GM23338 (cell line): ENCODE data around the gene C11orf65. TPM values are rescaled to one million over a fixed set of nuclear protein-coding genes. Genes with fewer than 3 reads are reported as not detected.

Experiments used
- ATAC-seq: fragments of 200-7000 bp; cut with Tn5 transposase; 3 replicates; pipeline ENCODE4 v1.9.1; 2020
- DNase-seq: peaks from one replicate; pipeline ENCODE4 v3.0.0-alpha.2; 2015; ENCODE audit warnings: low spot score
- H2AFZ ChIP-seq: fragments of 200-600 bp; sonication (generic); 2 replicates; pipeline ENCODE4 v1.8.0; 2016; ENCODE audit warnings: antibody characterized with exemption, mild to moderate bottlenecking, moderate library complexity
- H3F3A ChIP-seq: fragments of 200-600 bp; sonication (generic); replicated peaks from 2 replicates; pipeline ENCODE4 v1.8.0; 2017; ENCODE audit warnings: antibody characterized with exemption, mixed run types, low read depth
- H3K27ac ChIP-seq: fragments of 200-600 bp; sonication (generic); 2 replicates; pipeline ENCODE4 v1.6.1; 2016; ENCODE audit warnings: low read depth
- H3K27me3 ChIP-seq: fragments of 200-600 bp; sonication (generic); 2 replicates; pipeline ENCODE4 v1.8.0; 2016; ENCODE audit warnings: mild to moderate bottlenecking, mixed run types, moderate library complexity; ENCODE audit not compliant: insufficient read depth
- H3K36me3 ChIP-seq: fragments of 200-600 bp; sonication (generic); 2 replicates; pipeline ENCODE4 v1.8.0; 2016; ENCODE audit warnings: mild to moderate bottlenecking; ENCODE audit not compliant: insufficient read depth
- H3K4me1 ChIP-seq: fragments of 200-600 bp; sonication (generic); 2 replicates; pipeline ENCODE4 v1.8.0; 2016; ENCODE audit warnings: mild to moderate bottlenecking, moderate library complexity; ENCODE audit not compliant: insufficient read depth
- H3K4me2 ChIP-seq: fragments of 200-600 bp; sonication (generic); 2 replicates; pipeline ENCODE4 v1.7.1; 2017; ENCODE audit warnings: mixed run types
- H3K4me3 ChIP-seq: fragments of 200-600 bp; sonication (generic); 2 replicates; pipeline ENCODE4 v1.6.1; 2016; ENCODE audit warnings: mixed run types
- H3K79me2 ChIP-seq: fragments of 200-600 bp; sonication (generic); replicated peaks from 2 replicates; pipeline ENCODE4 v1.8.0; 2017; ENCODE audit warnings: mild to moderate bottlenecking; ENCODE audit not compliant: insufficient read depth
- H3K9me2 ChIP-seq: fragments of 200-600 bp; sonication (generic); 2 replicates; pipeline ENCODE4 v1.8.0; 2017; ENCODE audit not compliant: insufficient read depth
- H4K20me1 ChIP-seq: fragments of 200-600 bp; sonication (generic); replicated peaks from 2 replicates; pipeline ENCODE4 v1.8.0; 2017; ENCODE audit warnings: mild to moderate bottlenecking; ENCODE audit not compliant: insufficient read depth
- H3K27ac Mint-ChIP-seq: 2 replicates; pipeline ENCODE4 v1.8.0; 2020; ENCODE audit warnings: inconsistent platforms, mild to moderate bottlenecking, moderate library complexity, mixed read lengths
- H3K27me3 Mint-ChIP-seq: 3 replicates; pipeline ENCODE4 v1.8.0; 2022; ENCODE audit warnings: low read depth, mild to moderate bottlenecking, moderate library complexity, mixed read lengths, inconsistent platforms; ENCODE audit not compliant: insufficient read depth, poor library complexity
- H3K36me3 Mint-ChIP-seq: 3 replicates; pipeline ENCODE4 v1.8.0; 2021; ENCODE audit warnings: low read depth, mild to moderate bottlenecking, inconsistent platforms, moderate library complexity, mixed read lengths
- H3K4me1 Mint-ChIP-seq: 3 replicates; pipeline ENCODE4 v1.8.0; 2020; ENCODE audit warnings: mild to moderate bottlenecking, inconsistent platforms, mixed read lengths
- H3K4me3 Mint-ChIP-seq: 3 replicates; pipeline ENCODE4 v1.8.0; 2021; ENCODE audit warnings: moderate library complexity, mild to moderate bottlenecking, inconsistent platforms, mixed read lengths
- H3K9me3 Mint-ChIP-seq: 3 replicates; pipeline ENCODE4 v1.8.0; 2020; ENCODE audit warnings: moderate library complexity, mild to moderate bottlenecking, inconsistent platforms, mixed read lengths
- CREB1 ChIP-seq: fragments of 250-450 bp; sonication (Bioruptor Pico); IDR thresholded peaks from 2 replicates; pipeline ENCODE4 v1.5.0; 2020; ENCODE audit warnings: low read depth, mild to moderate bottlenecking, moderate library complexity
- CTCF ChIP-seq, 2 experiments: fragments of 200-600 bp in 1 of 2; sonication (generic) in 1 of 2; conservative IDR thresholded peaks; 2 replicates each; pipeline versions ENCODE4 v1.5.1 to v1.6.1; 2016 to 2017; ENCODE audit warnings: antibody characterized with exemption in 2 of 2, low read depth in 2 of 2, mild to moderate bottlenecking in 2 of 2, moderate library complexity in 1 of 2
- ETS1 ChIP-seq: IDR thresholded peaks from 2 replicates; pipeline ENCODE4 v1.6.1; 2016; ENCODE audit warnings: antibody characterized with exemption
- EZH2 ChIP-seq: fragments of 200-600 bp; sonication (generic); IDR thresholded peaks from one replicate; pipeline ENCODE4 v1.8.0; 2017; ENCODE audit warnings: antibody characterized with exemption, mild to moderate bottlenecking, low read depth; ENCODE audit not compliant: unreplicated experiment
- EZH2phosphoT487 ChIP-seq: fragments of 200-600 bp; sonication (generic); IDR thresholded peaks from one replicate; pipeline ENCODE4 v1.8.1; 2018; ENCODE audit warnings: antibody characterized with exemption; ENCODE audit not compliant: unreplicated experiment
- JUNB ChIP-seq: IDR thresholded peaks from one replicate; pipeline ENCODE4 v1.6.1; 2016; ENCODE audit warnings: antibody characterized with exemption; ENCODE audit not compliant: unreplicated experiment
- NANOG ChIP-seq: IDR thresholded peaks from 2 replicates; pipeline ENCODE4 v1.6.1; 2016; ENCODE audit warnings: antibody characterized with exemption, borderline replicate concordance
- POLR2AphosphoS5 ChIP-seq: IDR thresholded peaks from 2 replicates; pipeline ENCODE4 v1.6.1; 2016; ENCODE audit warnings: antibody characterized with exemption, low read depth
- REST ChIP-seq: IDR thresholded peaks from one replicate; pipeline ENCODE4 v1.6.1; 2018; ENCODE audit warnings: antibody characterized with exemption; ENCODE audit not compliant: unreplicated experiment
- STAT1 ChIP-seq: IDR thresholded peaks from one replicate; pipeline ENCODE4 v1.6.1; 2016; ENCODE audit warnings: antibody characterized with exemption; ENCODE audit not compliant: unreplicated experiment
- ZNF114 ChIP-seq: fragments of 250-450 bp; sonication (Bioruptor Pico); IDR thresholded peaks from 2 replicates; pipeline ENCODE4 v1.5.0; 2020; ENCODE audit warnings: mild to moderate bottlenecking, moderate library complexity
- ZNF331 ChIP-seq: fragments of 250-450 bp; sonication (Bioruptor Pico); IDR thresholded peaks from 2 replicates; pipeline ENCODE4 v1.5.0; 2020; ENCODE audit warnings: low read depth, mild to moderate bottlenecking, moderate library complexity
- ZNF462 ChIP-seq: fragments of 250-450 bp; sonication (Bioruptor Pico); IDR thresholded peaks from 2 replicates; pipeline ENCODE4 v1.5.0; 2020; ENCODE audit warnings: mild to moderate bottlenecking, moderate library complexity
- polyA plus RNA-seq: library from polyadenylated mRNA; unstranded; fragments of >200 nt; fragmentation: Nextera tagmentation; extraction: Ambion mirVana; gene quantifications from 2 replicates; pipeline ENCODE4 v1.2.1, GENCODE V29; 2016
- total RNA-seq: library from RNA; depleted of rRNA; stranded (reverse); fragments of >200 nt; shearing (Covaris generic); gene quantifications from 2 replicates; pipeline ENCODE4 v1.2.3, GENCODE V29; 2014

Gene C11orf65
- total and polyA plus RNA-seq, 2 experiments from 2014 or later, result 0.21 to 1.7 TPM

GRCh38 chr11:108338750-108339149, 128.6 kb downstream of the C11orf65 start:
- H3K4me2 ChIP-seq, result no peak overlapping the region
- H3K4me1 ChIP-seq, result peaks cover 21% of the 10 kb centered on the region
- no peaks in the 10 kb centered on the region for H3K9me2 ChIP-seq
- Mint-ChIP-seq H3K27me3 (no peaks in the 10 kb centered on the region), H3K9me3 (no peaks in the 10 kb centered on the region), H3K36me3 (peaks cover 15% of the 10 kb centered on the region), H3K27ac (no peak overlapping the region), H3K4me1 (peaks cover 20% of the 10 kb centered on the region), H3K4me3 (no peak overlapping the region)
- no peaks in the 10 kb centered on the region for H3K79me2 ChIP-seq
- ATAC-seq, result no peak
- no peak overlapping the region for H2AFZ ChIP-seq
- TF ChIP-seq CTCF (conservative IDR thresholded peaks at IDR 0.05; ENCODE audit: low read depth in 2 of 2) (no peak), JUNB (no peak), CREB1 (CRISPR knock-in tag) (no peak), POLR2AphosphoS5 (no peak), STAT1 (no peak), REST (no peak), NANOG (no peak), ZNF114 (CRISPR knock-in tag) (no peak), EZH2 (no peak), EZH2phosphoT487 (no peak), ETS1 (no peak), ZNF462 (CRISPR knock-in tag) (no peak), ZNF331 (CRISPR knock-in tag) (no peak)
- no peak overlapping the region for H3K27ac ChIP-seq
- no peak overlapping the region for H3K4me3 ChIP-seq
- H3F3A ChIP-seq, result no peaks in the 10 kb centered on the region
- H3K27me3 ChIP-seq, result no peaks in the 10 kb centered on the region
- H3K36me3 ChIP-seq, result peaks cover 12% of the 10 kb centered on the region
- no peaks in the 10 kb centered on the region for H4K20me1 ChIP-seq
- no peak for DNase-seq
